K562 (cell line): Measurements from ENCODE around the gene SETDB1.

Experiments used
- E2F6 ChIP-seq, 2 experiments: IDR thresholded peaks; 2 replicates each; pipeline ENCODE4 v1.6.1; 2011; ENCODE audit warnings: borderline replicate concordance in 1 of 2, control low read depth in 1 of 2, low read depth in 1 of 2, low read length in 1 of 2, mild to moderate bottlenecking in 1 of 2, mixed read lengths in 1 of 2, moderate library complexity in 1 of 2; ENCODE audit not compliant: insufficient read depth in 1 of 2, insufficient read length in 1 of 2, poor library complexity in 1 of 2, severe bottlenecking in 1 of 2; ENCODE audit errors: extremely low read depth in 1 of 2
- ZNF407 ChIP-seq: fragments of 450-650 bp; IDR thresholded peaks from 2 replicates; pipeline ENCODE4 v1.6.1; 2016; ENCODE audit warnings: low read depth
- TF ChIP-seq, protein P1 (sequence below), 3 experiments: IDR thresholded peaks in 2 of 3; conservative IDR thresholded peaks in 1 of 3; 2 replicates each; pipeline ENCODE4 v1.5.1; 2011 to 2012; ENCODE audit warnings: low read length in 3 of 3, mild to moderate bottlenecking in 3 of 3, control low read depth in 2 of 3, improper control_type of control experiment in 1 of 3, inconsistent platforms in 1 of 3, low read depth in 1 of 3, mixed read lengths in 1 of 3, moderate library complexity in 1 of 3; ENCODE audit not compliant: insufficient read depth in 2 of 3

DNA sequence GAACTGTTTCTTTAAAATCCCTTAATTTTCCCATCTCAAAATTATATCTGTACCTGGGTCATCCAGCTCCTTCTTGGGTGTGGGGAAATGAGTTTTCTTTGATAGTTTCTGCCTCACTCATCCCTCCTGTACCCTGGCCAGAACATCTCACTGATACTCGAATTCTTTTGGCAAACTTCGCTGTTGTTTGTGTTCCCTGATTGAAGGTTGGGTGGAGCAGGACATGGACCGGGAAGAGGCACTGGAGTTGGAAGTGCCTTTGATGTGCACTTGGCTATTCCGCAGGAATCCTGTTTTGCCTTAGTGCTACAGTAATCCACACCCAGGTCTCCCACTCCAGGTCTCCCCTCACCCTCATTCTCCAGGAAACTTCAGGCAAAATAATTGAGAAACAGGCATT, 69.3 kb downstream of the SETDB1 start:
- no peak for TF ChIP-seq ZNF407
- TF ChIP-seq E2F6 (IDR thresholded peaks at IDR 0.05; ENCODE audit: borderline replicate concordance in 1 of 2, extremely low read depth in 1 of 2, insufficient read depth in 1 of 2, insufficient read length in 1 of 2, low read depth in 1 of 2, low read length in 1 of 2, poor library complexity in 1 of 2, severe bottlenecking in 1 of 2) = no peak
- TF ChIP-seq, protein P1, sequence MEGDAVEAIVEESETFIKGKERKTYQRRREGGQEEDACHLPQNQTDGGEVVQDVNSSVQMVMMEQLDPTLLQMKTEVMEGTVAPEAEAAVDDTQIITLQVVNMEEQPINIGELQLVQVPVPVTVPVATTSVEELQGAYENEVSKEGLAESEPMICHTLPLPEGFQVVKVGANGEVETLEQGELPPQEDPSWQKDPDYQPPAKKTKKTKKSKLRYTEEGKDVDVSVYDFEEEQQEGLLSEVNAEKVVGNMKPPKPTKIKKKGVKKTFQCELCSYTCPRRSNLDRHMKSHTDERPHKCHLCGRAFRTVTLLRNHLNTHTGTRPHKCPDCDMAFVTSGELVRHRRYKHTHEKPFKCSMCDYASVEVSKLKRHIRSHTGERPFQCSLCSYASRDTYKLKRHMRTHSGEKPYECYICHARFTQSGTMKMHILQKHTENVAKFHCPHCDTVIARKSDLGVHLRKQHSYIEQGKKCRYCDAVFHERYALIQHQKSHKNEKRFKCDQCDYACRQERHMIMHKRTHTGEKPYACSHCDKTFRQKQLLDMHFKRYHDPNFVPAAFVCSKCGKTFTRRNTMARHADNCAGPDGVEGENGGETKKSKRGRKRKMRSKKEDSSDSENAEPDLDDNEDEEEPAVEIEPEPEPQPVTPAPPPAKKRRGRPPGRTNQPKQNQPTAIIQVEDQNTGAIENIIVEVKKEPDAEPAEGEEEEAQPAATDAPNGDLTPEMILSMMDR (IDR thresholded peaks at IDR 0.05 in 2 of 3, conservative IDR thresholded peaks at IDR 0.05 in 1 of 3; ENCODE audit: insufficient read depth in 2 of 3, low read depth in 1 of 3, low read length in 3 of 3) = no peak
